Testis (tissue), 3 donors: ENCODE data around the gene PROSER3. TPM values are rescaled to one million over a fixed set of nuclear protein-coding genes. Genes with fewer than 3 reads are reported as not detected.
"Not testable (repeated sequence)": the region's sequence is repeated elsewhere in the genome, so short reads cannot be mapped to it uniquely, and the experiment has no call there.

Experiments used
- DNase-seq: peaks from one replicate; pipeline ENCODE4 v3.0.0-alpha.2; 2019
- H3K27ac ChIP-seq, 2 donors: fragments of 200-600 bp; sonication (generic); one replicate each; pipeline ENCODE4 v1.5.1; 2019
- H3K27me3 ChIP-seq: fragments of 200-600 bp; sonication (generic); one replicate; pipeline ENCODE4 v1.5.1; 2019
- H3K36me3 ChIP-seq: fragments of 200-600 bp; sonication (generic); one replicate; pipeline ENCODE4 v1.5.1; 2017; ENCODE audit warnings: low read depth; ENCODE audit errors: missing control alignments
- H3K4me1 ChIP-seq: fragments of 200-600 bp; sonication (generic); one replicate; pipeline ENCODE4 v1.5.1; 2019
- H3K4me3 ChIP-seq, 2 donors: fragments of 200-600 bp; sonication (generic); one replicate each; pipeline ENCODE4 v1.5.1; 2017 to 2019
- H3K9me3 ChIP-seq: fragments of 200-600 bp; sonication (generic); one replicate; pipeline ENCODE4 v1.5.1; 2017
- POLR2A ChIP-seq: fragments of 450-650 bp; IDR thresholded peaks from one replicate; pipeline ENCODE4 v1.6.1; 2017; ENCODE audit warnings: antibody characterized with exemption, mild to moderate bottlenecking, moderate library complexity
- WGBS, 2 donors: methylation state at CpG; one replicate each; pipeline ENCODE4 v1.1.5; 2018; 5-methylcytosine and 5-hydroxymethylcytosine counted together
- intact Hi-C: fragments of 100-400 bp; cut with DNase I; formaldehyde crosslinking; loops from one replicate; pipeline ENCODE4 v1.15.1; 2023; ENCODE audit warnings: low total_unique reads
- polyA plus RNA-seq: library from polyadenylated mRNA; stranded (reverse); fragments of 350-450 nt; fragmentation: Illumina TruSeq; extraction: RNeasy Lipid Tissue Mini Kit (QIAGEN cat#74804); gene quantifications from one replicate; pipeline ENCODE4 v1.2.3, GENCODE V29; 2014; ENCODE audit warnings: low read depth, low replicate concordance; ENCODE audit not compliant: insufficient read depth
- total RNA-seq, 2 donors: library from RNA; depleted of rRNA; stranded (reverse); fragments of >200 nt; gene quantifications; one replicate each; pipeline ENCODE4 v1.2.3, GENCODE V29; 2016
- TF ChIP-seq, protein P1 (sequence below), 3 experiments: fragments of 450-650 bp in 2 of 3; fragments of 200-600 bp in 1 of 3; sonication (generic) in 1 of 3; IDR thresholded peaks; one replicate each; pipeline ENCODE4 v1.5.1; 2016 to 2019; ENCODE audit warnings: antibody characterized with exemption in 3 of 3, mild to moderate bottlenecking in 2 of 3, moderate library complexity in 1 of 3

The PROSER3 gene
- total and polyA plus RNA-seq, 3 donors from 2014 or later: 48.3 to 75.9 (median 72.0) TPM

DNA sequence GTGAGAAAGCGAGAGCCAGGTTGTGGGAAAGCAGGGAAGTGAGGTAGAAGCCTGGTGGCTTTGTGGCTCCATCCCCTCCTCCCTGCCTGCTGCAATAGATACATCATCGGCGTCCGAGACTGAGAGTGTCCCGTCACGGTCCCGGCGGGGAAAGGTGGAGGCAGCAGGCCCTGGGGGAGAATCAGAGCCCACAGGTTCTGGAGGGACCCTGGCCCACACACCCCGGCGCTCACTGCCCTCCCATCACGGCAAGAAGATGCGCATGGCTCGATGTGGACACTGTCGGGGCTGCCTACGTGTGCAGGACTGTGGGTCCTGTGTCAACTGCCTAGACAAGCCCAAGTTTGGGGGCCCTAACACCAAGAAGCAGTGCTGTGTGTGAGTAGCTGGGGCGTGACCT is 35.1 kb upstream of the PROSER3 start:
- Histone ChIP-seq H3K4me1 (peaks cover 15% of the 10 kb centered on the region), H3K36me3 (no peaks in the 10 kb centered on the region), H3K4me3 (no peak overlapping the region), H3K27ac (no peak overlapping the region), H3K9me3 (no peaks in the 10 kb centered on the region), H3K27me3 (no peaks in the 10 kb centered on the region)
- no peak for DNase-seq
- WGBS, 2 donors: 93 to 94% methylated on average over 14 to 16 of the region's 16 CpGs
- TF ChIP-seq, protein P1, sequence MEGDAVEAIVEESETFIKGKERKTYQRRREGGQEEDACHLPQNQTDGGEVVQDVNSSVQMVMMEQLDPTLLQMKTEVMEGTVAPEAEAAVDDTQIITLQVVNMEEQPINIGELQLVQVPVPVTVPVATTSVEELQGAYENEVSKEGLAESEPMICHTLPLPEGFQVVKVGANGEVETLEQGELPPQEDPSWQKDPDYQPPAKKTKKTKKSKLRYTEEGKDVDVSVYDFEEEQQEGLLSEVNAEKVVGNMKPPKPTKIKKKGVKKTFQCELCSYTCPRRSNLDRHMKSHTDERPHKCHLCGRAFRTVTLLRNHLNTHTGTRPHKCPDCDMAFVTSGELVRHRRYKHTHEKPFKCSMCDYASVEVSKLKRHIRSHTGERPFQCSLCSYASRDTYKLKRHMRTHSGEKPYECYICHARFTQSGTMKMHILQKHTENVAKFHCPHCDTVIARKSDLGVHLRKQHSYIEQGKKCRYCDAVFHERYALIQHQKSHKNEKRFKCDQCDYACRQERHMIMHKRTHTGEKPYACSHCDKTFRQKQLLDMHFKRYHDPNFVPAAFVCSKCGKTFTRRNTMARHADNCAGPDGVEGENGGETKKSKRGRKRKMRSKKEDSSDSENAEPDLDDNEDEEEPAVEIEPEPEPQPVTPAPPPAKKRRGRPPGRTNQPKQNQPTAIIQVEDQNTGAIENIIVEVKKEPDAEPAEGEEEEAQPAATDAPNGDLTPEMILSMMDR (IDR thresholded peaks at IDR 0.05): no peak
- no peak for TF ChIP-seq POLR2A
- intact Hi-C loops: no loop called here

DNA sequence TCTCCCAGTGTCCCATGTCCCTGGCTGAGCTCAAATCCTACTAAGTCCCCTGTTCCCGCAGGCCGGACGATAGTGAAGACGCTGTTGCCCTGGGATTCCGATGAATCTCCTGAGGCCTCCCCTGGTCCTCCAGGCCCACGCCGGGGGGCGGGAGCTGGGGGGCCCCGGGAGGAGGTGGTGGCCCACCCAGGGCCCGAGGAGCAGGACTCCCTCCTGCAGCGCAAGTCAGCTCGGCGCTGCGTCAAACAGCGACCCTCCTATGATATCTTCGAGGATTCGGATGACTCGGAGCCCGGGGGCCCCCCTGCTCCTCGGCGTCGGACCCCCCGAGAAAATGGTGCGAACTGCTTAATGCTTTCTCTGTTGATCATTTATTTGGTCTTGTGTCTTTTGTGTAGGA is 34.3 kb upstream of the PROSER3 start:
- TF ChIP-seq POLR2A: no peak
- TF ChIP-seq, protein P1 (IDR thresholded peaks at IDR 0.05): no peak
- Histone ChIP-seq H3K27ac (no peak overlapping the region), H3K27me3 (no peaks in the 10 kb centered on the region), H3K4me1 (peaks cover 15% of the 10 kb centered on the region), H3K9me3 (no peaks in the 10 kb centered on the region), H3K36me3 (no peaks in the 10 kb centered on the region), H3K4me3 (no peak overlapping the region)
- intact Hi-C loops: no loop called here
- no peak for DNase-seq
- WGBS, 2 donors: 95 to 98% methylated on average over 18 to 24 of the region's 24 CpGs

DNA sequence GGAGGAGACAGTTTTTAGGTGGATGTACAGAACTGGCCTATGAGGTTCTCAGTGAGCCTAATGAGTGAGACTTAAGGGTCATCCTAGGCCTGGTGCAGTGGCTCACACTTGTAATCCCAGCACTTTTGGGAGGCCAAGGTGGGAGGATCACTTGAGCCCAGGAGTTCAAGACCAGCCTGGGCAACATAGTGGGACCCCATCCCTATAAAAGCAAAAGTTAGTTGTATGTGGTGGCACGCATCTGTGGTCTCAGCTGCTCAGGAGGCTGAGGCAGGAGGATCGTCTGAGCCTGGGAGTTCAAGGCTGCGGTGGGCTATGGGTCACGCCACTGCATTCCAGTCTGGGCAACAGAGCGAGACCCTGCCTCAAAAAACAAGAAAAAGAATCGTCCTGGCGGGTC is 33.8 kb upstream of the PROSER3 start:
- H3K4me1 ChIP-seq: peaks cover 11% of the 10 kb centered on the region
- intact Hi-C loops, H3K9me3 ChIP-seq, H3K27me3 ChIP-seq, H3K4me3 ChIP-seq, H3K27ac ChIP-seq, H3K36me3 ChIP-seq, DNase-seq: not testable (repeated sequence)
- 88 to 92% methylated on average over 7 of the region's 7 CpGs for WGBS, 2 donors

DNA sequence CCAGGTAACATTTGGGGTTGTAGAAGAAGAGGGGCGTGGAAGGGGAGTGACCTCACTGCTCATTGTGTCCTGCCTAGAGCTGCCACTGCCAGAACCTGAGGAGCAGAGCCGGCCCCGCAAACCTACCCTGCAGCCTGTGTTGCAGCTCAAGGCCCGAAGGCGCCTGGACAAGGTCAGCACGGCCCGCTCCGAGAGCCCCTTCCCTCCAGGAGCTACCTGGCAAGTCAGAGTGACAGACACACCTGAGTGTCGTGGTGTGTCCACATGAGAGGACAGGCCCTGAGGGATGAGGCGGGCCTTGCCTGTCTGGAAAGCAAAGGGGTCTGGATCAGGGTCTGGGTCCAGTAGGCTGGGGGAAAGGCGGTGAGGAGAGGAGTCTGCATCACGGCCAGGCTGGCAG is 33.4 kb upstream of the PROSER3 start:
- intact Hi-C loops: no loop called here
- no peaks in the 10 kb centered on the region for H3K27me3 ChIP-seq
- no peak overlapping the region for H3K4me3 ChIP-seq
- H3K36me3 ChIP-seq: no peaks in the 10 kb centered on the region
- H3K9me3 ChIP-seq: no peaks in the 10 kb centered on the region
- no peak for DNase-seq
- TF ChIP-seq, protein P1 (IDR thresholded peaks at IDR 0.05): no peak
- no peak for TF ChIP-seq POLR2A
- H3K27ac ChIP-seq: no peak overlapping the region
- H3K4me1 ChIP-seq: peaks cover 7% of the 10 kb centered on the region
- 92 to 97% methylated on average over 12 of the region's 12 CpGs for WGBS, 2 donors

DNA sequence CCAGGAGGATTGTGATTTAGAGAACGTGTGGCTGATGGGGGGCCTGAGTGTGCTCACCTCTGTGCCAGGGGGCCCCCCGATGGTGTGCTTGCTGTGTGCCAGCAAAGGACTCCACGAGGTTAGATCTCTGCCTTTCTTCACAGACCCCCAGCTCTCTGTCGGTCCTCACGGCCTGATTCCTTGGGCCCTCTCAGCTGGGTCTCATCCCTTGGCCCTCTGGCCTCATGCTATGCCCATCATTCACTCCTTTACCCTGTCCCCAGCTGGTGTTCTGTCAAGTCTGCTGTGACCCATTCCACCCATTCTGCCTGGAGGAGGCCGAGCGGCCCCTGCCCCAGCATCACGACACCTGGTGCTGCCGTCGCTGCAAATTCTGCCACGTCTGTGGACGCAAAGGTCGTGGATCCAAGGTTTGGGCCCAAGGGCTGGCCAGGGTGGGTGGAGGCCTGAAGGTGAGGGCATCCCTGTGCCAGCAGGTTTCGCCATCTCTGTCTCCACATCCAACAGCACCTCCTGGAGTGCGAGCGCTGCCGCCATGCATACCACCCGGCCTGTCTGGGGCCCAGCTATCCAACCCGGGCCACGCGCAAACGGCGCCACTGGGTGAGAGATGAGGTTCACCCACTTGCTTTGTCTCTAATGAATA is 32.6 kb upstream of the PROSER3 start:
- H3K36me3 ChIP-seq: no peaks in the 10 kb centered on the region
- intact Hi-C loops: no loop called here
- DNase-seq: no peak
- no peak overlapping the region for H3K27ac ChIP-seq
- 94% methylated on average over 20 to 23 of the region's 23 CpGs for WGBS, 2 donors
- no peak for TF ChIP-seq POLR2A
- TF ChIP-seq, protein P1 (IDR thresholded peaks at IDR 0.05): no peak
- H3K9me3 ChIP-seq: no peaks in the 10 kb centered on the region
- H3K4me3 ChIP-seq: no peak overlapping the region
- no peaks in the 10 kb centered on the region for H3K27me3 ChIP-seq
- H3K4me1 ChIP-seq: no peaks in the 10 kb centered on the region
